Psoas muscle (tissue), 8 donors: Measurements from ENCODE around the gene COA3. TPM values are rescaled to one million over a fixed set of nuclear protein-coding genes. Genes with fewer than 3 reads are reported as not detected.

Experiments
- ATAC-seq, 4 donors: fragments of 200-7000 bp; cut with Tn5 transposase; one replicate each; pipeline ENCODE4 v1.9.1; 2020; ENCODE audit warnings: moderate library complexity in 3 of 4, mild to moderate bottlenecking in 2 of 4
- DNase-seq, 2 donors: peaks; one replicate each; pipeline ENCODE4 v3.0.0-alpha.2; 2020
- H3K27ac ChIP-seq: fragments of 200-600 bp; one replicate; pipeline ENCODE4 v1.8.0; 2022
- H3K27me3 ChIP-seq, 3 donors: fragments of 200-600 bp in 1 of 3; one replicate each; pipeline versions ENCODE4 v1.6.1 to v1.8.0; 2013 to 2022; ENCODE audit warnings: low read length in 2 of 3, mild to moderate bottlenecking in 2 of 3, moderate library complexity in 1 of 3; ENCODE audit not compliant: insufficient read depth in 3 of 3
- H3K36me3 ChIP-seq, 2 donors: fragments of 200-600 bp in 1 of 2; one replicate each; pipeline versions ENCODE4 v1.6.1 to v1.8.0; 2013 to 2022; ENCODE audit warnings: low read depth in 1 of 2, mild to moderate bottlenecking in 1 of 2, moderate library complexity in 1 of 2; ENCODE audit not compliant: insufficient read depth in 1 of 2
- H3K4me1 ChIP-seq: fragments of 200-600 bp; one replicate; pipeline ENCODE4 v1.8.0; 2022
- H3K4me3 ChIP-seq: fragments of 200-600 bp; one replicate; pipeline ENCODE4 v1.8.0; 2022; ENCODE audit warnings: mild to moderate bottlenecking
- H3K9me3 ChIP-seq: fragments of 200-600 bp; one replicate; pipeline ENCODE4 v1.8.0; 2022
- WGBS, 3 donors: extraction: QIAGEN DNeasy Blood & Tissue Kit; methylation state at CpG; one replicate each; pipeline versions ENCODE4 v1.1.6 to v1.1.7; 2013; 5-methylcytosine and 5-hydroxymethylcytosine counted together
- intact Hi-C, 2 donors: fragments of 100-400 bp; cut with DNase I; formaldehyde crosslinking; loops; one replicate each; pipeline versions ENCODE4 v1.11.0 to v1.14.2; 2022
- polyA plus RNA-seq, 3 donors: library from polyadenylated mRNA; stranded (reverse); fragments of 200-250 nt; gene quantifications; one replicate each; pipeline ENCODE4 v1.2.3, GENCODE V29; 2013
- total RNA-seq, 4 donors: library from RNA; stranded (reverse); fragmentation: NEBNext Ultra II Directional in 2 of 4; extraction: Animal tissue kit (Norgen Biotek cat#: 25700) in 2 of 4; gene quantifications; one replicate each; pipeline versions ENCODE4 v1.2.1 to v1.2.4, GENCODE V29; 2021 to 2023
- TF ChIP-seq, protein P1 (sequence below): fragments of 200-600 bp; IDR thresholded peaks from one replicate; pipeline ENCODE4 v1.8.0; 2022; ENCODE audit warnings: antibody characterized with exemption
- donor health status: healthy with polysubstance abuse.
- donor health status: DM: no; HTN: no; CAD: no; lungs with moderate emphysema.
- donor health status: Bipolar disorder and iron deficiency.
- donor health status: healthy.
- donor health status: DM: yes; HTN: yes; CAD: no.
- donor health status: DM: no; HTN: no; CAD: no.
- donor health status: DM: no; HTN: no; CAD: no.
- donor health status: DM: yes; HTN: yes; CAD: no.

COA3 gene
- total and polyA plus RNA-seq, 7 donors: 69.1 to 167 (median 85.2) TPM

GRCh38 chr17:42841975-42842685 lies 43.6 kb upstream of the COA3 start:
- Histone ChIP-seq H3K27ac (no peak overlapping the region), H3K4me1 (no peaks in the 10 kb centered on the region), H3K9me3 (no peaks in the 10 kb centered on the region), H3K27me3 (no peaks in the 10 kb centered on the region), H3K36me3 (peaks cover 23 to 88% of the 10 kb centered on the region in 2 donors), H3K4me3 (no peak overlapping the region)
- ATAC-seq (no peak), DNase-seq (no peak)
- TF ChIP-seq, protein P1, sequence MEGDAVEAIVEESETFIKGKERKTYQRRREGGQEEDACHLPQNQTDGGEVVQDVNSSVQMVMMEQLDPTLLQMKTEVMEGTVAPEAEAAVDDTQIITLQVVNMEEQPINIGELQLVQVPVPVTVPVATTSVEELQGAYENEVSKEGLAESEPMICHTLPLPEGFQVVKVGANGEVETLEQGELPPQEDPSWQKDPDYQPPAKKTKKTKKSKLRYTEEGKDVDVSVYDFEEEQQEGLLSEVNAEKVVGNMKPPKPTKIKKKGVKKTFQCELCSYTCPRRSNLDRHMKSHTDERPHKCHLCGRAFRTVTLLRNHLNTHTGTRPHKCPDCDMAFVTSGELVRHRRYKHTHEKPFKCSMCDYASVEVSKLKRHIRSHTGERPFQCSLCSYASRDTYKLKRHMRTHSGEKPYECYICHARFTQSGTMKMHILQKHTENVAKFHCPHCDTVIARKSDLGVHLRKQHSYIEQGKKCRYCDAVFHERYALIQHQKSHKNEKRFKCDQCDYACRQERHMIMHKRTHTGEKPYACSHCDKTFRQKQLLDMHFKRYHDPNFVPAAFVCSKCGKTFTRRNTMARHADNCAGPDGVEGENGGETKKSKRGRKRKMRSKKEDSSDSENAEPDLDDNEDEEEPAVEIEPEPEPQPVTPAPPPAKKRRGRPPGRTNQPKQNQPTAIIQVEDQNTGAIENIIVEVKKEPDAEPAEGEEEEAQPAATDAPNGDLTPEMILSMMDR: no peak
- 76 to 79% (median 77%) methylated on average over 11 of the region's 11 CpGs for WGBS, 3 donors
- intact Hi-C loops: loop anchor here in 1 of 2 donors (5.0 kb wide), 1 partner anchor 90 kb away; no protein-coding TSS in a partner anchor

GRCh38 chr17:42835732-42836131 lies 37.2 kb upstream of the COA3 start:
- intact Hi-C loops: no loop called here

DNA sequence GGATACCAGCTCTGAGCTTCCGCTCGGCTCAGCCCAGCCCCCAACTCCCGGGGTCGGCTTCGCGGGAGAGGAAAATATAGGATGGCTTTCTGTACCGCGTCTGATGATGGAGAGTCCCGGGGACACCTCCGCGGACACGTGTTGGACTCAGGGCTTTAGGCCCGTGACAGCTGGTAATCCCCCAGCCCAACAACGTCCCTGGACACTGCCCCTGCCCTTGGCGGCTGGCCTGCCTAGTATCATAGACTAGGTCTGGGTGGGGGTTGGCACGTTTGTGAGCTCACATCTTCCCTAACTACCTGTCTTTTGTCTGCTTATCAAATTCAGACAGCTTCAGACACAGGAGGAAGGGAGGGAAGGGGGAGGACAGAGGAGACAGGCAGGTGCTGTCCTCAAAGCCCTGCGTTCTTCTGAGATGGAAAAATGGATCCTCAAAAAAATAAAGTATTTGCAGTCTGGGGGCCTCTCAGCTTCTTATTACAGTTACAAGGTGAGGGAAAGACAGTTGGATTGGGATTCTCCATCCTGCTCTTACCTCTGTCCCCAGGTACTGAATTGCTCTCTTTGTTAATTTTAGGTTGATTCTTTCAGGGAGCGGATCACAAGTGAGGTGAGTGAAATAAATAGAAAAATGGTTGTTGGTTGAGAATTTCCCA lies 35.4 kb upstream of the COA3 start:
- TF ChIP-seq, protein P1: no peak
- Histone ChIP-seq H3K4me3 (peak overlapping the region; percentile 97), H3K9me3 (no peaks in the 10 kb centered on the region), H3K36me3 (peaks cover 8 to 43% of the 10 kb centered on the region in 2 donors), H3K27ac (peak overlapping the region; percentile 97), H3K27me3 (no peaks in the 10 kb centered on the region), H3K4me1 (peaks cover 22% of the 10 kb centered on the region)
- ATAC-seq: peak; percentile 10 to 29 (median 18)
- intact Hi-C loops: no loop called here
- 5 to 6% (median 6%) methylated on average over 18 of the region's 18 CpGs for WGBS, 3 donors
- no peak for DNase-seq

More at GRCh38 chr17:42835732-42836131, 37.2 kb upstream of the COA3 start:
- peaks cover 22% of the 10 kb centered on the region for H3K4me1 ChIP-seq
- no peaks in the 10 kb centered on the region for H3K27me3 ChIP-seq
- WGBS, 3 donors: 96 to 98% (median 97%) methylated on average over 6 of the region's 6 CpGs
- no peak overlapping the region for H3K27ac ChIP-seq
- H3K9me3 ChIP-seq: no peaks in the 10 kb centered on the region
- DNase-seq (no peak), ATAC-seq (no peak)
- peaks cover 8 to 62% of the 10 kb centered on the region in 2 donors for H3K36me3 ChIP-seq
- TF ChIP-seq, protein P1: no peak
- no peak overlapping the region for H3K4me3 ChIP-seq

DNA sequence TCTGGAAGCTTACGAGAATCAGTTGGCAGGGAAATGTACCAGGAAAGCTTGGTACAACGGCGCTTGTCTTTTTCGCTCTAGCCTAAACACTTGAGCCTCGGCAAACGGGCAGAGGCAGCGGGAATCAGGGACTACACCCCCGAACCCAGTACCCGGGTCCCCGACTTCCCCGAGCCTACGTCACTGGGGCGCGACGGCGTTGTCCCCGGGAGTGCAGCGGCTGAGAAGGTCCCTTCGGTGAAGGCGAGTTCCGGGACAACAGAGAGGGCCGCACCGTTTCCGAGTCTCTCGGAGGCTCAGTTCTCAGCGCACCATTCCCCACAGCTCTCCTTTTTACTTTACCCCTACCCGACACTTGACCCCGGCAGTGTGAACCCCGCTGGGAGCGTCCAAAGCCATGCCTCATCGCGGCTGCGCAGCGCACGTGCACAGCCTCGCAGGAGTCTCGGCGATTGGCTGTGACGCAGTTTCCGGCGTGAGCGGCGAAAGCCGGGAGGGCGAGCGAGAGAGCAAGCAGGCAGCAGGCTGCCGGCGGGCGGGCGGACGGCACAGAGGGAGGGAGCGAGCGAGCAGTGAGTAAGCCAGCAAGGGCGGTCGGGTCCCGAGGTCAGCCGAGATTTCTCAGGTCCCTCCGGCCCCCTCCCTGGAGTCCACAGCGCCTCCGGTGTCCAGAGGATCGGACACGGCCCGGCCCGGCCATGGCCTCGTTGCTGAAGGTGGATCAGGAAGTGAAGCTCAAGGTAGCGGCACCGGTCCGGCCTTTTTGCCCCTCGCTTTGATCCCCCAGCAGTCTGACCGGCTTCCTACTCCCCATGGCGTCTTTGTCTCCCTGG lies 34.6 kb upstream of the COA3 start, which contains the start of gene PSME3:
Gene PSME3, plus strand, starts transcription at position 464 of the 833 bp plus-strand sequence. Its CDS starts 235 bp downstream, at position 699.
- TF ChIP-seq, protein P1: no peak
- intact Hi-C loops: no loop called here
- H3K36me3 ChIP-seq: peaks cover 8 to 36% of the 10 kb centered on the region in 2 donors
- ATAC-seq: peak; percentile 95 to 98 (median 96)
- peak within 1 kb of the TSS; percentile 97 for H3K4me3 ChIP-seq
- peaks cover 22% of the 10 kb centered on the region for H3K4me1 ChIP-seq
- no peaks in the 10 kb centered on the region for H3K9me3 ChIP-seq
- peak; percentile 94 to 96 for DNase-seq
- peak within 1 kb of the TSS; percentile 97 for H3K27ac ChIP-seq
- no peaks in the 10 kb centered on the region for H3K27me3 ChIP-seq
- WGBS, 3 donors: 0% methylated on average over 60 to 71 of the region's 71 CpGs
